Measurements from ENCODE around the gene NIPBL. TPM values are rescaled to one million over a fixed set of nuclear protein-coding genes. Genes with fewer than 3 reads are reported as not detected.

NIPBL gene, protein sequence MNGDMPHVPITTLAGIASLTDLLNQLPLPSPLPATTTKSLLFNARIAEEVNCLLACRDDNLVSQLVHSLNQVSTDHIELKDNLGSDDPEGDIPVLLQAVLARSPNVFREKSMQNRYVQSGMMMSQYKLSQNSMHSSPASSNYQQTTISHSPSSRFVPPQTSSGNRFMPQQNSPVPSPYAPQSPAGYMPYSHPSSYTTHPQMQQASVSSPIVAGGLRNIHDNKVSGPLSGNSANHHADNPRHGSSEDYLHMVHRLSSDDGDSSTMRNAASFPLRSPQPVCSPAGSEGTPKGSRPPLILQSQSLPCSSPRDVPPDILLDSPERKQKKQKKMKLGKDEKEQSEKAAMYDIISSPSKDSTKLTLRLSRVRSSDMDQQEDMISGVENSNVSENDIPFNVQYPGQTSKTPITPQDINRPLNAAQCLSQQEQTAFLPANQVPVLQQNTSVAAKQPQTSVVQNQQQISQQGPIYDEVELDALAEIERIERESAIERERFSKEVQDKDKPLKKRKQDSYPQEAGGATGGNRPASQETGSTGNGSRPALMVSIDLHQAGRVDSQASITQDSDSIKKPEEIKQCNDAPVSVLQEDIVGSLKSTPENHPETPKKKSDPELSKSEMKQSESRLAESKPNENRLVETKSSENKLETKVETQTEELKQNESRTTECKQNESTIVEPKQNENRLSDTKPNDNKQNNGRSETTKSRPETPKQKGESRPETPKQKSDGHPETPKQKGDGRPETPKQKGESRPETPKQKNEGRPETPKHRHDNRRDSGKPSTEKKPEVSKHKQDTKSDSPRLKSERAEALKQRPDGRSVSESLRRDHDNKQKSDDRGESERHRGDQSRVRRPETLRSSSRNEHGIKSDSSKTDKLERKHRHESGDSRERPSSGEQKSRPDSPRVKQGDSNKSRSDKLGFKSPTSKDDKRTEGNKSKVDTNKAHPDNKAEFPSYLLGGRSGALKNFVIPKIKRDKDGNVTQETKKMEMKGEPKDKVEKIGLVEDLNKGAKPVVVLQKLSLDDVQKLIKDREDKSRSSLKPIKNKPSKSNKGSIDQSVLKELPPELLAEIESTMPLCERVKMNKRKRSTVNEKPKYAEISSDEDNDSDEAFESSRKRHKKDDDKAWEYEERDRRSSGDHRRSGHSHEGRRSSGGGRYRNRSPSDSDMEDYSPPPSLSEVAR (N-terminal part only)
- 39.6 and 46.3 TPM in 2 replicates for total RNA-seq

DNA sequence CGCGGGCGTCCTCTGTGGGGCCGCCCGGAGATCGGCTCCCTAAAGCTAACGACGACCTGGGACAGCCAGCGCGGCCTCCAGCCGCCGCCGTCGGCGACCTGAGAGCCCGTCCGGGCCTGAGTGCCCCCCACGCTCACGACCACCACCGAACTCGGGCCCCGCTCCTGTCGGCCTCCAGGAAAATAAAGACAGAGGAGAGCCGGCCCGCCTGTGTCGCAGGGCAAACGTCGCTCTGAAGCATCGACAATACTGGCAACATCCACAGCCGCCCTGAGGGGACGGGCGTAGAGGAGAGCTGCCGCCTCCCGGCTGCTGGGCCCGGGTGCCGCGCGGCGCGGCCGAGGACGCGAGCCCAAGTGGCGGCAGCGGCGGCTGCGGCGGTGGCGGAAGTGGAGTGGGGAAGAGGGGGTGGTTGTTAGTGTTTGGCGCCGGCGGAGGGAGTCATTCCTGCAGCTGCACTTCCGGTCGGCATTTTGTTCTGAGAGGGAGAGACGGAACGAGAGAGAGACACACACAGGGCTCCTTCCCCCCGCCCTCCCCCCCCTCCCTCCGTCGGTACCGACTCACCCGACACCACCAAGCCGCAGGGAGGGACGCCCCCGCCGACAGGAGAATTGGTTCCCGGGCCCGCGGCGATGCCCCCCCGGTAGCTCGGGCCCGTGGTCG is at the start of gene NIPBL:
Gene NIPBL, plus strand, starts transcription at position 471 of the 666 bp plus-strand sequence. CDS start 76,928 bp downstream, outside the sequence.

Data from articular chondrocyte of knee joint (primary cell).